HG03575 (cell line): Measurements from ENCODE around the gene SUN5.

Experiments used
- ATAC-seq: cut with Tn5 transposase; IDR thresholded peaks from one replicate; pipeline ENCODE4 v1.9.1; 2021; ENCODE audit not compliant: unreplicated experiment, insufficient number of reproducible peaks, low FRiP score; ENCODE audit errors: extremely low read depth

The SUN5 gene

DNA sequence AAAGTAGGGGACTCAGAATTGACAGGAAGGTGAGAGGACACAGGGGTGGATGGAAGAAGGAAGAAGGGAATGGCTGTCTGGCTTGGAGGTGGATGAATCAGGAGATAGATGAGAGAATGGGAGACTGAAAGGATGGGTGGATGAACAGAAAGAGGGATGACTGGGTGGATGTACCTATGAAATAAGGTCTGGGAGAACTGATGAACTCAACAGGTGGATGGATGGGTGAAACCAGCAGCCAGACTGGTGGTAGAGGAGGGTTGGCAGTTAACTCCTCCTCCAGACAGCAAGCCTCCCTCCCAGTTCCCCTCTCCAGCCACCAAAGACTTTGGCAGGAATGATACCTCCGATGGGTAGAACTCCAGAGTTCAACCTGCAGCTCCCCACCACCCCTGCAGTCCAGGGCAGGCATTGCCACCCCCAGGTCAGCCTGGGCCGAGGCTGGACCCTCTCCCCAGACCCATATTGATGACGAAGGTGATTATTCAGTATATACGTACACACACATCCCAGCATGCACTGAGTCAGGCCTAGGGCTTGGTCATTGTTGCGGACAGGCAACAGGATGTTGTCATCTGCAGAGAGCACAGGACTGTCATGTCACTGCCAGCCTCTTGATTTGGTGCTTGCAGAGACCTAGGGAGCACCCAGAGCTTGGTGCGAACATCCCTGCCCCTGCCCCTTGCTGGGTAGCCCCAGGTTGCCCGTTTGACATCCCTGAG is 2.0 kb downstream of the SUN5 start:
- no peak for ATAC-seq

DNA sequence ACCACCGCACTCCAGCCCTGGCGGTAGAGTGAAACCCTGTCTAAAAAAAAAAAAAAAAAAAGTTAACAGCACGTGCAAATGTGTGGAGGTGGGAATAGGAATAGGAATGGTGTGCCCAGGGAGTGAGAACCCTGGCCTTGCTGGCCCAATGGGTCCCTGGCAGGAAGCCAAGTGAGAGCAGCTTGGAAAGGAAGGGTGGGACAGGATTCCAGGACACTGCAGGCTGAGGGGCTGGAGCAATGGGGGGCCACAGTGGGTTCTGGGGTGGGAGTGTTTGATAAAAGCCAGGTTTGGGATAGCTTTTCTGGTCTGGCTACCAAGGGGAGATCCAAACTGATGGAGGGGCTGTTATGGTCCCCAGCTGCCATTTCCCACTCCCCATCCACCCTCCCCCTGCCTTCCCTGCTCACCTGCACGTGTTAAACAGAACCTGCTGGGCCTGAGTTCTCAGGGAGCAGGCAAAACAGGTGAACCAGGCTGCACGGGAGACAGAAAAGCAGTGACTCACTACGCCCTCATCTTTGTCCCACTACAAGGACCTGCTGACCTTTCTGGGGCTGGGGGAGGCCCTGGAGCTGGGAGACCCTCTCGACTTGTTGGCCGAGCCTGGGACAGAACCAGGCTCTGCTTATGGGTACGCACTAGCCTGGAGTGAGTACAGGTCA is 3.3 kb downstream of the SUN5 start:
- ATAC-seq: no peak

DNA sequence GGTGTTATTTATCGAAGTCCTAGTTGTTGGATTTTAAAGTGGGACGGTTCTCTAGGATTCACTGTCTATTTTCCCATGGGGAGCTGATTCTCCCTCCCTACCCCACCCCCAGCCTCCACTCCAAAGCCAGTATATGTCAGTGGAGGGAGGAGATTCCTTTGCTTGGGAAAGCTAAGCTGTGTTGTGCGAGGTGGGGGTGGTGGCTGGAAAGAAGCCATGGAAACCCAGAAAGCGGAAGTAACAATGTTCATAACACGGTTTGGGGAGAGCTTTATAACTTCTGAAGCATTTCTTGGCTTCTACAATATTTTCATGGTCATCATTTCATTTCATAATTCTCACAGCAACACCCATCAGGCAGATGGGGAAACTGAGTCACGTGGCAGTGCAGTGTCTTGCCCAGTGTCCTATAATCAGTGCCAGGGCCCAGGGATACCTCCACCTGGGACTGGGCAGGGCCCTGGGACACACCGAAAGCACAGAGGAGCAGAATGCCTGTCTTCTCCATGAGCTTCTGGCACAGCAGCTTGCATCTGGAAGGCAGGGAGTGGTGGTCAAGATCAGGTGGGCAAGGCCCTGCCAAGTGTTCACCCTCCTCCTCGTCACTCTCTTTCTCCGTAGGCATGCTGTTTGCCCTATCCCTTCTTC is 4.5 kb downstream of the SUN5 start:
- no peak for ATAC-seq

DNA sequence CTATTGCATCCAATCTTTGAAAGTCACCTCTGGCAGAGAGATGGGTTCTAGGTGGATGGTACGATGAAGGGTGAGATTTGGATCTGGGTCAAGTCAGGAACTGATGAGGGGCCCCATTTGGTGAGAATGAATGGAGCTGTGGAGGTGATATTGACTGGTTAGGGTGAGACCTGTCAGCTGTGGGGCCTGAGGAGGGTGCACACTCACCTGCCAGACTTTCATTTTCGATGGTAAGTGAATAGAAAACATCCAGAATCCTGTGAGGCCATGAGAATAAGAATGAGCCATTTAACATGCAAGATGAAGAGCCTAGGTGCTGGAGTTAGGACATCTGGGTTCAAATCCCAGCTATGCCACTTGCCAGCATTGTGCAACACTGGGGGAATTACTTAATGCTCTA is 6.8 kb downstream of the SUN5 start:
- no peak for ATAC-seq

DNA sequence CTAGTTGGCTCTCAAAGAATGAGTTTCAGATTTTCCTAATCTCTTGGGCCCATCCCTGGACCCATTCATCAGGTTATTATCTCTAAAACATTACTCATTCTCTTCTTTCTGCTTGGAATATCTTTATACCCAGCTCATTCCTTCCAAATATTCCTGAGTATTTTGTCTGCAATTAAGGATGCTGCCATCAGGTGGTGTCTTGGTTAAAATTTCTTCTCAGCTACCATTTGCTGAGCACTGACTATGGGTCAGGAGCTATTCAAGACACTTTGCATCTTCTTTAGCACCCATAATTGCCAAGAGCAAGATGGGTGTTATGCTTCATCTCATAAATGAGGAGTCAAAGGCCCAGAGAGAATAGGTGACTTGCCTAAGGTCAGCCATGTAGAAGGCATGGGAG is 8.4 kb downstream of the SUN5 start:
- ATAC-seq: no peak

DNA sequence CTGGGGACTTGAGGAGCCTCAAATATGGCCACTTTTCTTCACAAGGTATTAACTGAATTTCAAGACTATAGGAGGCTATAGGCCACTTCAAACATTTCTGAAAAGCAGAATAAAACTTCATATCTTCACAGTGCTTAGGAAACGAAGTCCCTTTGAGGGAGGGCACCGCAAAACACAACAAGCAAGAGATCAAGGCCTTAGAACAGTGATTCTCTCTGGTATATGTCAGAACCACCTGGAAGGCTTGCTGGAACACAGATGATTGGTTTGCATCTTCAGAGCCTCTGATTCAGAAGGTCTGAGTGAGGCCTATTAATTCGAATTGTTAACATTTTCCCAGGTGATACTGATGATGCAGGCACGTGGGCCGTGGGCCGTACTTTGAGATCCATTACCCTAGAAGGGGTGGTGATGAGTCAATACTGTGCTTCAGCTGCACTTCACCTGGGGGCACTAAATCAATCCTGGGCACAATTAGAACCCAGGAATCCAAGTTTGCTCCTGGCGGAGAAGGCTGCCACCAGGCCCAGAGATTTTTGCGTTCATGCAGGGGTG is 10.7 kb downstream of the SUN5 start:
- no peak for ATAC-seq

DNA sequence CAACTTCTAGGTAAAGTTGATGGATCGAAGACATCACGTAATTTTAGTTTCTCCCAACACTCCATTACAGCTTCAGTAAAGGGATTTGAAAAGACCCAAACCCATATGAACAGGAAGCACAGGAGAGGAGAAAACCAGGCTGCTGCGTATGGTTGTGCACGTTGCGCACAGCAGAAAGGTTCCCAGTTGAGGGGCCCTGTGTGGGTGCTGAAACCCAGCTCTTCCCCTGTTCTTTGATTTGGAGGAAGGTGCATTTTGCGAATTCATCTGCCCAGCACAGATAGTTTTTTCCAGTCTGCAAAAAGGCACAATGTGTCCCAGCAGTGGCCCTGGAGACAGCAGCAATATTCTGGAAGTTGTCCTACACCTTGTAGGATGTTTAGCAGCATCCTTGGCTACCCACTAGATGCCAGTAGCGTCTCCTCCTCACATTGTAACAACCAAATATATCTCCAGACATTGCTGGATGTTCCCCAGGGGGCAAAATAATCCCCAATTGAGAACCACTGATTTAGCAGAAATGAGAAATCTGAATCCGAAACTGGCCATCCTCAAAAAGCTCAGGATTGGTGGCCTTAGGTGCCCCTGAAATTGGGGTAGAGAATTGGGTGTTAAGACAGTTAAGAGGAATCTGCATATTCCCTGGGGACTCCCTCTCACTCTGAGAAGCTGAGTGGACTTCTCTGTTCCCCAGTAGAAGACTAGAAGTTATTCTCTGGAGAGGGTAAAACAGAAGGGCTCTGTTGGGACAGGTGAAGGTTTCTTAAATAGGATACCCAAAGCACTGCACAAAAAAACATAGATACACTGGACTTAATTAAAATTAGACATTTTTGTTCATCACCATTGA is 12.2 kb downstream of the SUN5 start:
- ATAC-seq: no peak

DNA sequence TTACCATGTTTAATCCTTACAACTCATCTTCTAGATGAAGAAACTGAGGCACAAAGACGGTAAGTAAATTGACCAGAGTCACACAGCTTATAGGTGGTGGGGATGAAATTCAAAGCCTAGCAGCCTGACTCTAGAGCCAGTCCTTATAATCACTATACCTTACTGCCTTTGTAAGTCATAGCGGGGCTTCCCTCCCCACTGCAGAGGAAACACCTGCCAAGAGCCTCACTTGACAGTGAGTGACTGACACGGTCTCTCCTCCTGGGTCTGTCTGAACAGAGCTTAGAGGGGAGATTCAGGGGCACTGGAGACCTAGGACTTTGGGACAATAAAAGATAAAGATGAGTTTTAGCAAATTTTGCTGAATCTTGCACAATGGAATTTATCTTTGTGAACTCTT is 12.8 kb downstream of the SUN5 start:
- no peak for ATAC-seq

DNA sequence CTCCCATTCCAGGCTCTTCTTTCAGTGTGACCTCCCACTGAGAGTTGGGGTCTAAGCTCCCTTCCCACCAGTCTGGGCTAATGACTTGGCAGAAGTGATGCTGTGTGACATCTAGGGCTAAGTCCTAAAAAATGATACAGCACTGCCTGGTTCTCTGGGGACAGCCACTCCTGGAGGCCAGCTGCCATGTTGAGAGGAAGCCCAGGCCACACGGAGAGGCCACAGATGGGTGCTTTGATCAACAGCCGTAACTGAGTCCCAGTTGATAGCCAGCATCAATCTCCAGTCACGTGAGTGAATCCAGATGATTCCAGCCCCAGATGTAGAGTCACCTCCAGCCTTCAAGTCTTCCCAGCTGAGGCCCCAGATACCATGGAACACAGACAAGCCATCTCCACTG is 13.8 kb downstream of the SUN5 start:
- ATAC-seq: no peak

DNA sequence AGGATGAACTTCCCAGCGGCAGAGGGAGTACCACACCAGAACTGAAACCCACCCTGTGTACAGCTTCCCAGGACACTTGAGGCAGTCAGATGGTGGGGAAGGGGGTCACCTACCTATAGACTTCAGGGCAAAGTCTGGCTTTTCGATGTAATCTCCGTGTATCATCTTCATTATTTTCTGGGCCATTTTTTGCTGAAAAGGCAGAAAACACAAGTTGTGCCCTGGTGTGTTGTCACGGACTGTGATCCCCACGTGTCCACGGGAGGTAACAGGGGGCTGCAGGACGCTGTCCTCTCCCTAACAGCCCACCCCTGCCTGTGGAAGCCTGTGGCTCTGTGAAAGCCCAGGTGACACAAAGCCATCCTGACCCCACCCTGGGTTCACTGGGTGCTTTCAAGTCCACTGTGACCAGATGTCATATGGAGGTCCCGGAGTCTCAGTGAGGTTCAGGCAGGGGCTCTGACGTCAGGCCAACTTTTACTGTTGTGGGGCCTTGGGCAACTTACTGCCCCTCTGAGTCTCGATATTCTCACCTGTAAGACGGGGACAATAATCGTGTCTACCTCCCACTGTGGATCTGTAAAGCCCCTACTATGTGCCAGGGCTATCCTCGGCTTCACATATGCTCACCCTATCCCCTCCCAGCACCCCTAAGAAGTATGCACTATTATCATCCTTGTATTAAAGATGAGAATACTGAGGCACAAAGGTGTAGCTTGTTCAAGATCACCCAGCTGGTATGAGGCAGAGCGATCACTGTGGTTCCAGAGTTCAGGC is 14.5 kb downstream of the SUN5 start:
- ATAC-seq: no peak

DNA sequence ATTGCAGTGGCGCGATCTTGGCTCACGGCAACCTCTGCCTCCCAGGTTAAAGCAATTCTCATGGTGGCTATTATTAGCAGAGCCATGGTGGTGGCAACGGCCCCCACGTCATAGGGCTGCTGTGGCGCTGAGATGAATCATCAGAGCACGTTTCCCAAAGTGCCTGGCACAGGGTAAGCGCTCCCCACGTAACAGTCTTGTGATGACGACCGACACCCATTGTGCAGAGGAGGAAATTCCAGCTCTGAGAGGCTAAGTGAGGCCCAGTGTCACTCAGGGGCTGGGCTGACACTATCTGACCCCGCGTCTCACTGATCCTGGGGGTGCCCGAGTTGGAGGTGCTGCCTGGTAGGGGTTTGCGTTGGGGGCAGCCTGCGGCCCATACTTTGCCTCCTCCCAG is 16.2 kb downstream of the SUN5 start:
- no peak for ATAC-seq

DNA sequence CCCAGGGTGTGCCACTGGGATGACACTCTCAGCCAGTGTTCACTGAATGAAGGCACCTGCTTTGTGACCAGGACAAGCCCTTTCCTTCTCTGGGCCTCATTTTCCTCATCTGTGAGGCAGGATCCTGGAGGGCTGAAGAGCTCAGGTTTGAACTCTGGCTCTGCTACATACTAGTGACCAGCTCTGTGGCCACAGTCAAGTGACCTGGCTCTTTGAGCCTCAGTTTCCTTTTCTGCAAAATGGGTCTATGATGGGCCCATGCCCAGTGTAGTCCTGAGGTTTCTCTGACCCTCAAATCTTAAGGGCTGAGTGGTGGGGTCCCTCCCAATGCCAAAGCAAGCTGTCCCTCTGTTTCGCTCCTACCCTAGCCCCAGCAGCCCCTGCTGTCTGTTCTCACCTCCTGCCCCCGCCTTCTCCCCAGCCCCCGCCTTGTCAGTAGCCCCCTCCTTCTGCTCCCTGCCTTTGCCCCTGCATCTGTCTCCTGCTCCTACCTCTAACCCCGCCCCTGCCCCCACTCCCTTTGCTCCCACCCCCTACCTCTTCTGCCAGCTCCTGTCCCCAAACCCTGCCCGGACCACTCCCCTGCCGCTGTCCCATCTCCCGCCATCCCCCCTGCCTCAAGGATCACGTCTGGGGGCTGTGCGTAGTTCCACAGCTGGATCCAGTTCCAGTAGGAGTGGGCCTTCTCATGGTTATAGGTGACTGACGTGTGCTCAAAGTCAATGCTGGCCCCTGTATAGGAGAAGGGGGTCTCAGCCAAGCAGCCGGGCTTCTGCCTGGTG is 17.0 kb downstream of the SUN5 start:
- no peak for ATAC-seq

DNA sequence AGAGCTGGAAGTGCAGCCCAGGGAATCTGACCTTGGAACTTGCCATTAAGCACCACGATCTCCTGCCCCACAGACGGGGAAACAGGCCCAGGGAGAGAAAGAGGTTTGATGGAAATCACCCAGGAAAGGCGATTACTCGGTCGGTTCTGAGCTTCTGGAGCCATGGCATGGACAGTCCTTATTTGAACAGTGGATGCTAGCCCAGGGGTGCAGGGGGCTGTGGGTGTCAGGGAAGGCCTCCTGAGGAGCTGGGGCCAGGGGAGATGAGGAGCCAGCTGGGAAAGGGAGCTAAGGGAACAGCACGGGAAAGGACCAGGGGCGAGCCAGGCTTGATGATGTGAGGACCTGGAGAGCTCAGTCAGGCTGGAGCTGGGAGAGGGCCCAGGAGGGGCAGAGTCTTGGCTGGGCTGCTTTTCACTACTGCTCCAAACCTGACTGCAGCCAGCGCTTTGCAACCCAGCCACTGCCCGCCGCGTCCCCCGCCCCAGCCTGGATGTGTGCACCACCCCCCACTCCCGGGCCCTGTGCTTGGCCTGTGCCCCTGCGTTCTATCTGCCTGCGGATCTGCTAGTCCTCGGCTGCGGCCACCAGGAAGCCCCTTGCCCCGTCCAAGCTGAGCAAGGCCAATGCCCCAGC is 17.8 kb downstream of the SUN5 start:
- no peak for ATAC-seq

DNA sequence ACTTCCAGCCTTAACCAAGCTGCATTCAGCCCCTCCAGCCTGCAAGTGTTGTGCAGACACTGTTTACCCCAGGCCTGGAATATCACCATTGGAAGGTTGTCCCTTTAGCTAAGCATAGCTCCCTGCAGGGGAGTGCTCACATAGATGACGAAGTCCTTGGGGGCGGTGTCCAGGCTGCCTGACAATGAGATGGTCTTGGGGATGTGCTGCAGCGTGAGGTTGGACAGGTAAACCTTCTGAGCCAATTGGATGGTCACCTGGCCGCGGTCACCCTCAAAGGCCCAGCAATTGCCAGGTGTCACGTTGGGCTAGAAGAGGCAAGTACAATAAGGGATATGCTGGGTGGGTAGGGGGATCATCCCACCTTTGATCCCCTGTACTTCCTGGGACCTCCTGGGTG is 18.6 kb downstream of the SUN5 start:
- ATAC-seq: no peak

DNA sequence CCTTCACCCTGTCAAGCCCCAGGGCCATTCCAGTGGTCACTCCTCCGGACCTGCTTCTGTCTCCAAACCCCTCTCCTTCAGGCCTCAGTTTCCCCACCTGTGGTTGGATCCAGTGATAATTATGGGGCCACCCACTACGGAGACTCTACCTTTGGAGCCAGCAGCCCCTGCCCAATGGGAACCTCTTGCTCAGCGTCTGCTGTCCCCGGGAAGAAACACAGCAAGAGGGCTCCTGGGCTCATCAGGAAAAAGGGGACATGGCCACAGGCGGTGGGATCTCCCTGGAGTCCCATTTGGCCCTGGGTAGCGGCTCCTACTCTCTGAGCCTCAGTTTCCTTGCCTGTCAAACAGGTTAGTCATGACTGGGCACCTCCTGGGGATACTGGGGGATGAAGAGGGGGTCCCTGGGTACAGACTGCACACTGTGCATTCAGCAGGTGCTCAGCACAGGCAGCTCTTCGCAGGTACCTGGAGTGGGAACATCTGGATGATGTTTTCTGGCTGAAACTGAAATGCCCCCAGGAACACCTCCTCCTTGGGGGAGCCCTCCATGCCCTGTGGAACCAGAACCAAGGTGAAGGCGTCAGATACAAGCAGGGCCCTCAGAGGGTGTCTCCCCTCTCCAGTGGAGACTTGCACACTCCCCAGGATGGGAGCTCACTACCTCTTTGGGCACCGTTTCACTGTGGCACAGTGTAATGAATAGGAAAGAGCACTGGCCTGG is 19.4 kb downstream of the SUN5 start:
- no peak for ATAC-seq

DNA sequence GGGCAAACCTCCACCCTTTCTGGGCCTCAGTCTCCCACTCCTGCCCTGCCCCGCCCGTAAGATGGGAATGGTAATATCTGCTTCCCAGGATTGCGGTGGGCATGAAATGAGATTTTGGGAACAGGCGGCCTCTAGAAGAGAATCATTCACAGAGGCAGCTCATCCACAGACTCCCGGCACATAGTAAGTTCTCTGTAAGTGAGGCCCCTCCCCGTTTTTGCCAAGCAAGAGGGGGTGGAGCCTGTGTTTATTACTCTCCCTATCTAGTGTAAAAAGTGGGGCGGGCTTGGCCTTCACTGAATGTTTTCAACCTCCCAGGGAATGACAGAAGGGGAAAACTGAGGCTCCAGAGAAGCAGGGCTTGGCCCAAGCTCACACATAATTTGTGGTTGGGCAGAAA is 20.0 kb downstream of the SUN5 start:
- no peak for ATAC-seq
